Stimulated activated naive CD8-positive, alpha-beta T cell treated with anti-CD3 and anti-CD28 coated beads, Interleukin-15, Interleukin-2, amounts not matched to agents 100 U/mL and 50 U/mL, for 24 hours (primary cell): ENCODE measurements around the gene ARL6IP1.
"Not testable (repeated sequence)": the region's sequence is repeated elsewhere in the genome, so short reads cannot be mapped to it uniquely, and the experiment has no call there.

ENCODE experiments used
- ATAC-seq: fragments of 150-1000 bp; cut with Tn5 transposase; one replicate; pipeline ENCODE4 v1.10.0; 2021
- DNase-seq: peaks from one replicate; pipeline ENCODE4 v3.0.0; 2021

Gene ARL6IP1

DNA sequence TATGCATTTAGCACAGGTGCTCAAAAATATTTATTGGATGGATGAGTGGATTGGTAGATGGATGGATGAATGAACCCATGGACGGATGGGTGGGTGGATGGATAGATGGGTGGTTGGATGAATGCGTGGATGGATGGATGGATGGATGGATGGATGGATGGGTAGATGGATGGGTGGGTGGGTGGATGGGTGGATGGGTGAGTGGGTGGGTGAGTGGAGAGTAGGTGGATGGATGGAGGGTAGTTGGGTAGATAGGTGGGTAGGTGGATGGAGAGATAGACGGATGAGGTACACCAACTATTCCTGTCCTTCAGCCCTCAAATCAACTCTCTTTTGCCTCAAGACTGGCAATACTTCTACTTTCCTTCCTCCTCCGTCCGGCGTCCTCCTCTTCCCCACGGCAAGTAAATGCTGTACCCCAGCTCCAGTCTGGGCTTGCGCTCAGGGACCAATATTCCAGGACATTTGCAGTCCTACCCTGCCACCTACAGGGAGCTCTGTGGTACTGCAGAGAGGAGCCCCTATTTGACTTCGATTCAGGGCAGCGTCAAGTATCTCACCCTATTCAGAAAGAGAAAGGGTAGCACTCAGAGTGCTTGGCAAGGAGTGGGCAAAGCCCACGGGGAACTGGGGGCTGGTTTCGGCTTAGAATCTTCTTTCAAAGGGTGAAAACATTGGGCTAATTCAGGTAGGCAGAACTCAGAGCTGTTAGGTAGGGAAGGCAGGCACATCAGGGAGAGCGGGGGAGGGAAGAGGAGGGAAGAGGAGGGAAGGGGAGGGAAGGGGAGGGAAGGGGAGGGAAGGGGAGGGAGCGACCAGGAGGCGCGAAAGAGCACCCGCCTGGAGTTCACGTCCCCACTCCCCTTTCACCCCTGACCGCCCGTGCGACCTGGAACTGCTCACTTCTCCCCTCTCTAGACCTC, 41.5 kb downstream of the ARL6IP1 start:
- DNase-seq: peak; percentile 35
- ATAC-seq: peak; percentile 83

DNA sequence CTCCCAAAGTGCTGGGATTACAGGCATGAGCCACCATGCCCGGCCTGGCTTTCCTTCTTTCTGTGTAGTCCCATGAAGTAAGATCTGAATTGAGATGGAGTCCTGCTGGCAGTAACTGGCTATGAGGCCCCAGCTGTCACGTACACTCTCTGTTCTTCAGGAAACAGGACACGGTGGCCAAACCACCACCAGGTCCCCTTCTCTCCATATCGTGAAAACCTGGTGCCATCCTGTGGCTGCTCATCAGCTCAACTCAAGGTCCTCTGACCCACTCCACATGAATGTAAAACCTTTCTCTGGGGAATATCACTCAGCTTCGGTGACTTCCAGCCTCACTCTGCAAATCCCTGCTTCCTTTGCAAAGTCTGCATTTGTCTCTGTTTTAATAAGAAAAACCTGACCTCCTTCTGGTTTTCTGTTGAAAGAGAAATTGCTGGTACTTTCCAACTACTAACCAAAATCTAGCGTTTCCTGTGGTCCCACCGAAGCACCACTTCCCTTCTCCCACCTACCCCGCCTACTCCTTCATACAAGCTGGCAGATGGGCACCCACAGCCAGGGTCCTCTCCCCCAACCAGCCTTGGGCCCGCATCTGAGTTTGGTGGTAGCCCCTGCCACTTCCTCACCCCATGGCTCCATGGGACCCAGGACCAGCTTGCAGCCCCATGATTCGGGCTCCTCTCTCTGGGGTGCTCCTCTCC, 43.2 kb downstream of the ARL6IP1 start:
- peak; percentile 54 for ATAC-seq
- DNase-seq: not testable (repeated sequence)

DNA sequence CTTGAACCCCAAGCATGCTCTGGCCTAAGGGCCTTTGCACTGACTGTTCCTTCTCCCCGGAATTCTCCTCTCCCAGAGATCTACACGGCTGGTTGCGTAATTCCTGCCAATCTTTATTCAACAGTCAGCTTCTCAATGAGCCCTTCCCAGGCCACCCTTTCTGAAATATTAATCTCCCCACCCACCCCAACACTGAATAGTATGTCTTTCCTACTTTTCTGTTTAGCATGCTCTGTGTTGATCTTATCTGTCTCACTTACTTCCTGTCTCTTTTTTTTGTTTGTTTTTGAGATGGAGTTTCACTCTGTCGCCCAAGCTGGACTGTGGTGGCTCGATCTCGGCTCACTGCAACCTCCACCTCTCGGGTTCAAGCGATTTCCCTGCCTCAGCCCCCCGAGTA, 44.7 kb downstream of the ARL6IP1 start:
- DNase-seq, ATAC-seq: not testable (repeated sequence)

DNA sequence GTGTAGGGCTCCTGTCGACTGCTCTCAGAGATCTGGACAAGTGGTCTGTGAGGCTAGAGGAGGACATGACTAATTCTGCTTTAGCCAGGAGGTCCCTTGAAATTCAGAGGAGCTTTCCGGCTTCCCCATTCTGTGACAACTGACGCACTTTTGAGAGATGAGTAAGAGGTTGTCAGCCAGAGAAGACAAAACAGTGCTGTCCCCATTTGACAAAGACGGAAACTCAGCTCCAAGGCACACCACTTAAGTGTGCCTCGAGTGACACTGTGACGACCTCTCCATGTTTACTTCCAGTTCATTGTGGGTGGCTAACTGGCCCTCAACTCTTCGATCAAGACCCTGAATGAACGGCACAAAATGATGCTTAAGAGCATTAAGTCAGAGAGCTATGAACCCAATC, 58.5 kb downstream of the ARL6IP1 start:
- not testable (repeated sequence) for DNase-seq, ATAC-seq
